ENCODE measurements around the gene CPZ.

The CPZ gene

GRCh38 chr4:8592366-8593263 lies at the start of gene CPZ:
TSS of gene CPZ (plus strand) at chr4:8592765. CDS start at chr4:8592834, 69 bp downstream.
- DNase-seq (ENCODE audit: low spot score): no peak

- no peak for DNase-seq (ENCODE audit: low spot score)
Measured at GRCh38 chr4:8542776-8543525, 49.6 kb upstream of the CPZ start.

- no peak for DNase-seq (ENCODE audit: low spot score)
Measured at GRCh38 chr4:8543623-8544022, 48.9 kb upstream of the CPZ start.

GRCh38 chr4:8544282-8544681 lies 48.3 kb upstream of the CPZ start:
- DNase-seq (ENCODE audit: low spot score): no peak

GRCh38 chr4:8544741-8545438 lies 47.7 kb upstream of the CPZ start:
- DNase-seq (ENCODE audit: low spot score): no peak

GRCh38 chr4:8545439-8545765 lies 47.2 kb upstream of the CPZ start:
- no peak for DNase-seq (ENCODE audit: low spot score)

- no peak for DNase-seq (ENCODE audit: low spot score)
Measured at GRCh38 chr4:8546766-8547107, 45.8 kb upstream of the CPZ start.

- DNase-seq (ENCODE audit: low spot score): no peak
Measured at GRCh38 chr4:8547108-8547911, 45.3 kb upstream of the CPZ start.

GRCh38 chr4:8547912-8548730 lies 44.4 kb upstream of the CPZ start:
- no peak for DNase-seq (ENCODE audit: low spot score)

- no peak for DNase-seq (ENCODE audit: low spot score)
Measured at GRCh38 chr4:8548731-8549351, 43.7 kb upstream of the CPZ start.

- no peak for DNase-seq (ENCODE audit: low spot score)
Measured at GRCh38 chr4:8549352-8549931, 43.1 kb upstream of the CPZ start.

GRCh38 chr4:8550691-8551090 lies 41.9 kb upstream of the CPZ start:
- DNase-seq (ENCODE audit: low spot score): no peak

- DNase-seq (ENCODE audit: low spot score): no peak
Measured at GRCh38 chr4:8552024-8552423, 40.5 kb upstream of the CPZ start.

- no peak for DNase-seq (ENCODE audit: low spot score)
Measured at GRCh38 chr4:8552581-8553205, 39.9 kb upstream of the CPZ start.

- no peak for DNase-seq (ENCODE audit: low spot score)
Measured at GRCh38 chr4:8553216-8553615, 39.3 kb upstream of the CPZ start.

GRCh38 chr4:8553991-8554405 lies 38.6 kb upstream of the CPZ start:
- no peak for DNase-seq (ENCODE audit: low spot score)

- DNase-seq (ENCODE audit: low spot score): no peak
Measured at GRCh38 chr4:8554555-8555100, 37.9 kb upstream of the CPZ start.

- no peak for DNase-seq (ENCODE audit: low spot score)
Measured at GRCh38 chr4:8555716-8556115, 36.8 kb upstream of the CPZ start.

GRCh38 chr4:8556341-8557150 lies 36.0 kb upstream of the CPZ start:
- no peak for DNase-seq (ENCODE audit: low spot score)
